T-helper 17 cell (primary cell): ENCODE results near the gene ZBTB7B. TPM values are rescaled to one million over a fixed set of nuclear protein-coding genes. Genes with fewer than 3 reads are reported as not detected.
A peak's percentile ranks its signal among the peaks of the same experiment; 100 is the strongest.

ENCODE experiments used
- ATAC-seq: fragments of 150-1000 bp; cut with Tn5 transposase; 2 replicates; pipeline ENCODE4 v1.10.0; 2021; ENCODE audit warnings: mild to moderate bottlenecking, moderate library complexity
- DNase-seq, 3 donors: peaks; one replicate each; pipeline versions ENCODE4 v3.0.0 to v3.0.0-alpha.2; 2020 to 2021
- H3K9me3 ChIP-seq: one replicate; pipeline ENCODE4 v1.7.0; 2013; ENCODE audit warnings: low read length, mild to moderate bottlenecking; ENCODE audit not compliant: control insufficient read depth, poor library complexity, severe bottlenecking
- H3K27ac Mint-ChIP-seq: one replicate; pipeline ENCODE4 v1.8.0; 2022; ENCODE audit warnings: mild to moderate bottlenecking, moderate library complexity, mixed read lengths
- H3K27me3 Mint-ChIP-seq: one replicate; pipeline ENCODE4 v1.8.0; 2022; ENCODE audit warnings: mixed read lengths
- H3K36me3 Mint-ChIP-seq: one replicate; pipeline ENCODE4 v1.8.0; 2022; ENCODE audit warnings: low read depth, mixed read lengths
- H3K4me1 Mint-ChIP-seq: one replicate; pipeline ENCODE4 v1.8.0; 2022; ENCODE audit warnings: mild to moderate bottlenecking, mixed read lengths
- H3K4me3 Mint-ChIP-seq: one replicate; pipeline ENCODE4 v1.8.0; 2022; ENCODE audit warnings: mild to moderate bottlenecking, moderate library complexity, mixed read lengths
- total RNA-seq, 4 donors: library from RNA in 2 of 4; stranded (reverse) in 2 of 4; gene quantifications; one replicate each; pipeline ENCODE4 v1.2.3 and lab custom pipeline; 2022 to 2026

Gene ZBTB7B
- total RNA-seq, 2 donors from 2014 or later: 63.8 to 73.6 TPM

GRCh38 chr1:155039308-155039669 lies 36.7 kb downstream of the ZBTB7B start:
- no peak for DNase-seq
- H3K9me3 ChIP-seq: no peaks in the 10 kb centered on the region
- peaks cover 4% of the 10 kb centered on the region for H3K27me3 Mint-ChIP-seq
- H3K4me1 Mint-ChIP-seq: peaks cover 6% of the 10 kb centered on the region
- H3K4me3 Mint-ChIP-seq: no peak overlapping the region
- H3K36me3 Mint-ChIP-seq: no peaks in the 10 kb centered on the region
- H3K27ac Mint-ChIP-seq: no peak overlapping the region
- no peak for ATAC-seq

- peaks cover 4% of the 10 kb centered on the region for H3K27me3 Mint-ChIP-seq
- H3K4me1 Mint-ChIP-seq: peaks cover 10% of the 10 kb centered on the region
- ATAC-seq (no peak), DNase-seq (no peak)
- H3K4me3 Mint-ChIP-seq: no peak overlapping the region
- no peak overlapping the region for H3K27ac Mint-ChIP-seq
- no peaks in the 10 kb centered on the region for H3K9me3 ChIP-seq
- H3K36me3 Mint-ChIP-seq: no peaks in the 10 kb centered on the region
Measured at GRCh38 chr1:155040358-155041093, 37.9 kb downstream of the ZBTB7B start.

- H3K9me3 ChIP-seq: no peaks in the 10 kb centered on the region
- peaks cover 2% of the 10 kb centered on the region for H3K27me3 Mint-ChIP-seq
- no peak overlapping the region for H3K4me3 Mint-ChIP-seq
- H3K4me1 Mint-ChIP-seq: peaks cover 10% of the 10 kb centered on the region
- ATAC-seq (no peak), DNase-seq (no peak)
- no peaks in the 10 kb centered on the region for H3K36me3 Mint-ChIP-seq
- no peak overlapping the region for H3K27ac Mint-ChIP-seq
Measured at GRCh38 chr1:155042789-155043188, 40.2 kb downstream of the ZBTB7B start.

GRCh38 chr1:155043301-155043702 lies 40.7 kb downstream of the ZBTB7B start:
- no peaks in the 10 kb centered on the region for H3K9me3 ChIP-seq
- Mint-ChIP-seq H3K4me1 (peaks cover 10% of the 10 kb centered on the region), H3K36me3 (no peaks in the 10 kb centered on the region), H3K27me3 (no peaks in the 10 kb centered on the region), H3K27ac (no peak overlapping the region), H3K4me3 (no peak overlapping the region)
- ATAC-seq (no peak), DNase-seq (no peak)

- no peaks in the 10 kb centered on the region for H3K9me3 ChIP-seq
- DNase-seq: no peak
- Mint-ChIP-seq H3K4me1 (peaks cover 7% of the 10 kb centered on the region), H3K27me3 (no peaks in the 10 kb centered on the region), H3K4me3 (no peak overlapping the region), H3K36me3 (no peaks in the 10 kb centered on the region), H3K27ac (no peak overlapping the region)
- no peak for ATAC-seq
Measured at GRCh38 chr1:155043793-155044192, 41.2 kb downstream of the ZBTB7B start.

- DNase-seq (no peak), ATAC-seq (no peak)
- Mint-ChIP-seq H3K36me3 (no peaks in the 10 kb centered on the region), H3K27ac (no peak overlapping the region), H3K4me1 (peaks cover 7% of the 10 kb centered on the region), H3K27me3 (no peaks in the 10 kb centered on the region), H3K4me3 (peak overlapping the region; percentile 25)
- no peaks in the 10 kb centered on the region for H3K9me3 ChIP-seq
Measured at GRCh38 chr1:155044365-155044764, 41.8 kb downstream of the ZBTB7B start.

- peak; percentile 32 to 42 (median 35) for DNase-seq
Measured at GRCh38 chr1:155044812-155045657, 42.4 kb downstream of the ZBTB7B start.

GRCh38 chr1:155048449-155049334 lies 46.1 kb downstream of the ZBTB7B start:
- H3K27ac Mint-ChIP-seq: no peak overlapping the region
- H3K36me3 Mint-ChIP-seq: no peaks in the 10 kb centered on the region
- peaks cover 34% of the 10 kb centered on the region for H3K4me1 Mint-ChIP-seq
- H3K27me3 Mint-ChIP-seq: no peaks in the 10 kb centered on the region
- no peaks in the 10 kb centered on the region for H3K9me3 ChIP-seq
- no peak for ATAC-seq
- H3K4me3 Mint-ChIP-seq: no peak overlapping the region
- no peak for DNase-seq

More at GRCh38 chr1:155044812-155045657, 42.4 kb downstream of the ZBTB7B start:
- H3K9me3 ChIP-seq: no peaks in the 10 kb centered on the region
- H3K27ac Mint-ChIP-seq: no peak overlapping the region
- H3K4me1 Mint-ChIP-seq: peaks cover 10% of the 10 kb centered on the region
- no peak overlapping the region for H3K4me3 Mint-ChIP-seq
- peak; percentile 90 for ATAC-seq
- H3K27me3 Mint-ChIP-seq: no peaks in the 10 kb centered on the region
- no peaks in the 10 kb centered on the region for H3K36me3 Mint-ChIP-seq

- H3K36me3 Mint-ChIP-seq: no peaks in the 10 kb centered on the region
- ATAC-seq (no peak), DNase-seq (no peak)
- no peak overlapping the region for H3K27ac Mint-ChIP-seq
- H3K27me3 Mint-ChIP-seq: no peaks in the 10 kb centered on the region
- peak overlapping the region; percentile 91 for H3K4me3 Mint-ChIP-seq
- H3K4me1 Mint-ChIP-seq: peaks cover 30% of the 10 kb centered on the region
- no peaks in the 10 kb centered on the region for H3K9me3 ChIP-seq
Measured at GRCh38 chr1:155049651-155050559, 47.3 kb downstream of the ZBTB7B start.

GRCh38 chr1:155050560-155051341 lies 48.1 kb downstream of the ZBTB7B start, which contains the start of gene ADAM15:
Gene ADAM15, plus strand, starts transcription at chr1:155051316. Its CDS starts 71 bp downstream, at chr1:155051387.
- Mint-ChIP-seq H3K4me1 (peaks cover 27% of the 10 kb centered on the region), H3K27me3 (no peaks in the 10 kb centered on the region), H3K4me3 (peak within 1 kb of the TSS; percentile 91), H3K36me3 (no peaks in the 10 kb centered on the region), H3K27ac (peak within 1 kb of the TSS; percentile 70)
- peak; percentile 84 for ATAC-seq
- no peaks in the 10 kb centered on the region for H3K9me3 ChIP-seq
- peak; percentile 81 to 84 (median 82) for DNase-seq

- no peak for ATAC-seq
- no peaks in the 10 kb centered on the region for H3K27me3 Mint-ChIP-seq
- peaks cover 27% of the 10 kb centered on the region for H3K4me1 Mint-ChIP-seq
- no peaks in the 10 kb centered on the region for H3K9me3 ChIP-seq
- DNase-seq: no peak
- no peaks in the 10 kb centered on the region for H3K36me3 Mint-ChIP-seq
- H3K27ac Mint-ChIP-seq: no peak overlapping the region
- H3K4me3 Mint-ChIP-seq: peak overlapping the region; percentile 91
Measured at GRCh38 chr1:155051342-155051776, 48.8 kb downstream of the ZBTB7B start.
